Endothelial cell of umbilical vein (primary cell): ENCODE results near the gene NPIPA1. TPM values are rescaled to one million over a fixed set of nuclear protein-coding genes. Genes with fewer than 3 reads are reported as not detected.

Experiments
- BruUV-seq: library from RNA; stranded (reverse); fragments of 400-500 nt; replicated peaks from 2 replicates; lab custom pipeline; 2021; lab: Mats Ljungman, UMichigan
- CTCF ChIA-PET: fragments of 300-600, 350-600 bp; sonication (Branson Sonifier 250); formaldehyde crosslinking; loops from one replicate; lab custom pipeline; 2021; ENCODE audit warnings: antibody characterized with exemption, inconsistent platforms; lab: Charles Lee
- POLR2A ChIA-PET: fragments of 300-600, 350-600 bp; sonication (Branson Sonifier 250); formaldehyde crosslinking; loops from one replicate; lab custom pipeline; 2021; ENCODE audit warnings: antibody characterized with exemption, inconsistent platforms; lab: Charles Lee
- DNase-seq: peaks from one replicate; pipeline ENCODE4 v3.0.0-alpha.2; 2011; ENCODE audit warnings: low read depth, low spot score
- FAIRE-seq: peaks from 2 replicates; lab custom pipeline; 2011; peaks lifted over from hg19 to GRCh38; lab: Jason Lieb, UNC
- H2AFZ ChIP-seq: 2 replicates; pipeline ENCODE4 v1.6.0; 2012; ENCODE audit warnings: low read depth, low read length, control low read depth, inconsistent platforms
- H3K27ac ChIP-seq: 2 replicates; pipeline ENCODE4 v1.5.1; 2011; ENCODE audit warnings: low read depth, mild to moderate bottlenecking, control low read depth, low read length, moderate library complexity; ENCODE audit not compliant: insufficient read depth
- H3K27me3 ChIP-seq, 2 experiments: 2 replicates each; pipeline versions ENCODE4 v1.6.0 to v1.6.1; 2011; ENCODE audit warnings: low read length in 2 of 2, mixed read lengths in 1 of 2; ENCODE audit not compliant: control insufficient read depth in 2 of 2, insufficient read depth in 2 of 2
- H3K36me3 ChIP-seq, 2 experiments: 2 replicates in 1 of 2; 3 replicates in 1 of 2; pipeline ENCODE4 v1.5.1; 2011; ENCODE audit warnings: low read length in 2 of 2, mild to moderate bottlenecking in 1 of 2, moderate library complexity in 1 of 2; ENCODE audit not compliant: control insufficient read depth in 2 of 2, insufficient read depth in 2 of 2; ENCODE audit errors: extremely low read depth in 1 of 2
- H3K4me1 ChIP-seq: 3 replicates; pipeline ENCODE4 v1.5.1; 2011; ENCODE audit warnings: mild to moderate bottlenecking, low read length; ENCODE audit not compliant: control insufficient read depth, insufficient read depth; ENCODE audit errors: extremely low read depth
- H3K4me2 ChIP-seq: 2 replicates; pipeline ENCODE4 v1.6.1; 2011; ENCODE audit warnings: low read length, control low read depth, mixed read lengths; ENCODE audit not compliant: insufficient read depth
- H3K4me3 ChIP-seq, 3 experiments: fragments of 200-600 bp in 1 of 3; sonication (generic), shearing (Covaris generic) in 1 of 3; replicated peaks in 1 of 3; 2 replicates each; pipeline ENCODE4 v1.5.1; 2011 to 2016; ENCODE audit warnings: control low read depth in 3 of 3, low read length in 3 of 3, mild to moderate bottlenecking in 2 of 3, inconsistent platforms in 1 of 3, low read depth in 1 of 3, moderate library complexity in 1 of 3; ENCODE audit not compliant: insufficient read depth in 1 of 3
- H3K79me2 ChIP-seq: 2 replicates; pipeline ENCODE4 v1.6.0; 2012; ENCODE audit warnings: low read length, inconsistent platforms; ENCODE audit not compliant: control insufficient read depth, insufficient read depth
- H3K9ac ChIP-seq: replicated peaks from 2 replicates; pipeline ENCODE3; 2011; ENCODE audit warnings: low read length, control low read depth; ENCODE audit not compliant: insufficient read depth; ENCODE audit errors: extremely low read depth
- H3K9me1 ChIP-seq: replicated peaks from 3 replicates; pipeline ENCODE4 v1.6.0; 2011; ENCODE audit warnings: mild to moderate bottlenecking, low read length; ENCODE audit not compliant: control insufficient read depth, insufficient read depth; ENCODE audit errors: extremely low read depth
- H3K9me3 ChIP-seq: replicated peaks from 2 replicates; pipeline ENCODE4 v1.5.1; 2012; ENCODE audit warnings: low read length, inconsistent platforms; ENCODE audit not compliant: control insufficient read depth, insufficient read depth
- H4K20me1 ChIP-seq: replicated peaks from 2 replicates; pipeline ENCODE3; 2011; ENCODE audit warnings: mild to moderate bottlenecking, low read length; ENCODE audit not compliant: control insufficient read depth, insufficient read depth; ENCODE audit errors: extremely low read depth
- CTCF ChIP-seq, 2 donors: IDR thresholded peaks; 1 replicate in 1 of 2; 2 replicates in 1 of 2; pipeline ENCODE4 v1.5.1; 2011; ENCODE audit warnings: low read length in 2 of 2, mild to moderate bottlenecking in 2 of 2, moderate library complexity in 2 of 2, control low read depth in 1 of 2, inconsistent platforms in 1 of 2, low read depth in 1 of 2; ENCODE audit not compliant: insufficient read depth in 1 of 2; ENCODE audit errors: extremely low read depth in 1 of 2
- EZH2 ChIP-seq: IDR thresholded peaks from 2 replicates; pipeline ENCODE4 v1.6.1; 2012; ENCODE audit warnings: borderline replicate concordance, low read depth, mild to moderate bottlenecking, moderate library complexity, low read length, inconsistent platforms; ENCODE audit not compliant: severe bottlenecking
- FOS ChIP-seq: IDR thresholded peaks from 2 replicates; pipeline ENCODE4 v1.6.1; 2011; ENCODE audit warnings: mild to moderate bottlenecking, low read length, moderate library complexity, borderline replicate concordance; ENCODE audit not compliant: insufficient read depth
- GATA2 ChIP-seq: IDR thresholded peaks from 2 replicates; pipeline ENCODE4 v1.7.0; 2011; ENCODE audit warnings: low read depth, mild to moderate bottlenecking, moderate library complexity, mixed read lengths, low read length; ENCODE audit not compliant: insufficient read length, insufficient read depth
- JUN ChIP-seq: IDR thresholded peaks from 2 replicates; pipeline ENCODE4 v1.6.1; 2011; ENCODE audit warnings: borderline replicate concordance, low read depth; ENCODE audit not compliant: insufficient read length, insufficient read depth
- MAX ChIP-seq: IDR thresholded peaks from 2 replicates; pipeline ENCODE4 v1.6.1; 2011; ENCODE audit not compliant: insufficient read depth, insufficient read length
- MYC ChIP-seq: IDR thresholded peaks from one replicate; pipeline ENCODE4 v1.6.1; 2011; ENCODE audit warnings: mild to moderate bottlenecking, low read depth, low read length
- POLR2A ChIP-seq: IDR thresholded peaks from 2 replicates; pipeline ENCODE4 v1.6.1; 2012; ENCODE audit warnings: low read depth, mild to moderate bottlenecking, control low read depth, low read length
- POLR2AphosphoS5 ChIP-seq: IDR thresholded peaks from 2 replicates; pipeline ENCODE4 v1.6.1; 2012; ENCODE audit warnings: low read depth, mild to moderate bottlenecking, control low read depth, low read length, moderate library complexity; ENCODE audit not compliant: insufficient read depth
- dilution Hi-C: fragments of 300-500 bp; cut with MboI; formaldehyde crosslinking; loops from one replicate; pipeline ENCODE4 v1.15.0; 2019; ENCODE audit warnings: low sequenced_read_pairs; ENCODE audit not compliant: extremely low pct_ligation_motif_present
- intact Hi-C: fragments of 100-400 bp; cut with micrococcal nuclease; formaldehyde crosslinking; loops from one replicate; pipeline ENCODE4 v1.10.0; 2022
- polyA plus RNA-seq, 4 experiments: library from polyadenylated mRNA; depleted of rRNA in 3 of 4; stranded (reverse) in 3 of 4; unstranded in 1 of 4; fragments of >200 nt; gene quantifications; 2 replicates each; pipeline versions ENCODE4 v1.2.1 to v1.2.3, GENCODE V29; 2011 to 2012; ENCODE audit warnings: missing spikeins in 1 of 4
- total RNA-seq: library from RNA; stranded (reverse); gene quantifications from 2 replicates; pipeline ENCODE4 v1.2.3, GENCODE V29; 2021

The NPIPA1 gene
- total and polyA plus RNA-seq, 2 donors (not counting 3 experiments of a cell fraction or from before 2014, with no cell fraction given), result 53.2 to 96.1 TPM

- DNase-seq (no peak), FAIRE-seq (no peak)
- no peaks in the 10 kb centered on the region for H3K9me3 ChIP-seq
- H3K9ac ChIP-seq, result no peak overlapping the region
- no peaks in the 10 kb centered on the region for H3K9me1 ChIP-seq
- no peaks in the 10 kb centered on the region for H3K79me2 ChIP-seq
- H3K4me1 ChIP-seq, result no peaks in the 10 kb centered on the region
- POLR2A ChIA-PET, result no interaction called here
- TF ChIP-seq GATA2, result no peak
- no peak for TF ChIP-seq EZH2
- TF ChIP-seq MAX, result no peak
- no peak for TF ChIP-seq POLR2A
- TF ChIP-seq CTCF (IDR thresholded peaks at IDR 0.05; ENCODE audit: extremely low read depth in 1 of 2, insufficient read depth in 1 of 2, low read depth in 1 of 2, low read length in 2 of 2), result no peak
- TF ChIP-seq JUN, result no peak
- TF ChIP-seq POLR2AphosphoS5, result no peak
- no peak for TF ChIP-seq MYC
- no peak for TF ChIP-seq FOS
- no peak overlapping the region for H3K4me2 ChIP-seq
- no peak overlapping the region for H3K4me3 ChIP-seq
- no TSS peak for BruUV-seq
- intact Hi-C loops (no loop called here), dilution Hi-C loops (no loop called here)
- CTCF ChIA-PET, result interaction anchor here (1.4 to 1.7 kb wide), 2 partner anchors 11 to 64 kb away, joined by 4 to 5 read pairs; no protein-coding TSS in a partner anchor
- H4K20me1 ChIP-seq, result peaks cover 4% of the 10 kb centered on the region
- no peaks in the 10 kb centered on the region for H3K36me3 ChIP-seq
- peaks cover under 1 to 5% of the 10 kb centered on the region in 2 experiments for H3K27me3 ChIP-seq
- H2AFZ ChIP-seq, result no peak overlapping the region
- no peak overlapping the region for H3K27ac ChIP-seq
Observed at GRCh38 chr16:14958323-14958600, 21.0 kb downstream of the NPIPA1 start.
